Activated CD4-positive, CD25-positive, alpha-beta regulatory T cell (primary cell): ENCODE results near the gene LYPD1.
"Not testable (repeated sequence)": the region's sequence is repeated elsewhere in the genome, so short reads cannot be mapped to it uniquely, and the experiment has no call there.

ENCODE experiments used
- DNase-seq, 4 experiments: peaks; one replicate each; lab custom pipeline; 2025; lab: John Stamatoyannopoulos, UW

The LYPD1 gene

GRCh38 chr2:132669908-132670495 lies at the start of gene LYPD1:
TSS of gene LYPD1 (minus strand) at chr2:132670205. CDS start at chr2:132669932, 273 bp downstream.
- DNase-seq: no peak

- no peak for DNase-seq
Observed at GRCh38 chr2:132719480-132719879, 49.5 kb upstream of the LYPD1 start.

- no peak for DNase-seq
Observed at GRCh38 chr2:132716954-132717353, 46.9 kb upstream of the LYPD1 start.

GRCh38 chr2:132715386-132716351 lies 45.7 kb upstream of the LYPD1 start:
- no peak for DNase-seq

GRCh38 chr2:132703396-132703795 lies 33.4 kb upstream of the LYPD1 start:
- no peak for DNase-seq

- DNase-seq: no peak
Observed at GRCh38 chr2:132701810-132702209, 31.8 kb upstream of the LYPD1 start.

- not testable (repeated sequence) for DNase-seq
Observed at GRCh38 chr2:132699802-132700201, 29.8 kb upstream of the LYPD1 start.

GRCh38 chr2:132698347-132698746 lies 28.3 kb upstream of the LYPD1 start:
- not testable (repeated sequence) for DNase-seq

- no peak for DNase-seq
Observed at GRCh38 chr2:132697556-132698205, 27.7 kb upstream of the LYPD1 start.

- no peak for DNase-seq
Observed at GRCh38 chr2:132692816-132693215, 22.8 kb upstream of the LYPD1 start.

GRCh38 chr2:132691556-132691955 lies 21.6 kb upstream of the LYPD1 start:
- no peak for DNase-seq

- DNase-seq: no peak
Observed at GRCh38 chr2:132690664-132691303, 20.8 kb upstream of the LYPD1 start.

- no peak for DNase-seq
Observed at GRCh38 chr2:132681766-132682165, 11.8 kb upstream of the LYPD1 start.

GRCh38 chr2:132680544-132680943 lies 10.5 kb upstream of the LYPD1 start:
- DNase-seq: no peak

- DNase-seq: no peak
Observed at GRCh38 chr2:132678483-132678882, 8.5 kb upstream of the LYPD1 start.

GRCh38 chr2:132677661-132678060 lies 7.7 kb upstream of the LYPD1 start:
- no peak for DNase-seq

GRCh38 chr2:132676999-132677398 lies 7.0 kb upstream of the LYPD1 start:
- DNase-seq: no peak

- no peak for DNase-seq
Observed at GRCh38 chr2:132671151-132671835, 1.3 kb upstream of the LYPD1 start.

- DNase-seq: no peak
Observed at GRCh38 chr2:132670496-132671150, 618 bp upstream of the LYPD1 start.

GRCh38 chr2:132668987-132669907 lies 758 bp downstream of the LYPD1 start:
- DNase-seq: no peak
